IMR-90 (cell line): ENCODE measurements around the gene SRRD. TPM values are rescaled to one million over a fixed set of nuclear protein-coding genes. Genes with fewer than 3 reads are reported as not detected.

Source experiments
- ATAC-seq: fragments of 200-7000 bp; cut with Tn5 transposase; 2 replicates; pipeline ENCODE4 v1.9.1; 2020; ENCODE audit warnings: low read depth, mild to moderate bottlenecking, moderate library complexity
- BruUV-seq: library from RNA; stranded (reverse); fragments of 400-500 nt; replicated peaks from 2 replicates; lab custom pipeline; 2021; lab: Mats Ljungman, UMichigan
- CTCF ChIA-PET: fragments of 300-600 bp; formaldehyde crosslinking; extraction: SDS; loops from one replicate; lab custom pipeline; 2021; ENCODE audit warnings: antibody characterized with exemption; lab: Yijun Ruan, JAX
- POLR2A ChIA-PET: fragments of 300-600 bp; sonication (Branson Sonifier 250); formaldehyde crosslinking; loops from one replicate; lab custom pipeline; 2022; ENCODE audit warnings: antibody characterized with exemption; ENCODE audit not compliant: unreplicated experiment; lab: Charles Lee
- DNase-seq: peaks from one replicate; pipeline ENCODE4 v3.0.0; 2013
- H2AFZ ChIP-seq: replicated peaks from 2 replicates; pipeline ENCODE3; 2013; ENCODE audit warnings: low read length, mild to moderate bottlenecking; ENCODE audit not compliant: poor library complexity
- H2AK5ac ChIP-seq: 2 replicates; pipeline ENCODE4 v1.6.1; 2013; ENCODE audit warnings: low read depth, low read length, inconsistent platforms
- H2AK9ac ChIP-seq: replicated peaks from 2 replicates; pipeline ENCODE3; 2013; ENCODE audit warnings: mild to moderate bottlenecking, low read depth, low read length, moderate library complexity; ENCODE audit not compliant: poor library complexity
- H2BK120ac ChIP-seq: 2 replicates; pipeline ENCODE4 v1.6.1; 2013; ENCODE audit warnings: low read depth, low read length, inconsistent platforms
- H2BK15ac ChIP-seq: 3 replicates; pipeline ENCODE4 v1.6.1; 2013; ENCODE audit warnings: low read depth, low read length, inconsistent platforms
- H2BK20ac ChIP-seq: 2 replicates; pipeline ENCODE4 v1.6.1; 2013; ENCODE audit warnings: low read depth, mild to moderate bottlenecking, inconsistent platforms, low read length, moderate library complexity
- H2BK5ac ChIP-seq: 2 replicates; pipeline ENCODE4 v1.6.1; 2013; ENCODE audit warnings: mild to moderate bottlenecking, low read depth, low read length, inconsistent platforms; ENCODE audit not compliant: poor library complexity, severe bottlenecking
- H3K14ac ChIP-seq: replicated peaks from 2 replicates; pipeline ENCODE4 v1.6.1; 2013; ENCODE audit warnings: low read depth, low read length, inconsistent platforms
- H3K18ac ChIP-seq: 2 replicates; pipeline ENCODE4 v1.6.1; 2013; ENCODE audit warnings: low read depth, low read length, control low read depth
- H3K23ac ChIP-seq: 2 replicates; pipeline ENCODE4 v1.6.1; 2013; ENCODE audit warnings: low read depth, low read length, inconsistent platforms
- H3K27ac ChIP-seq: 2 replicates; pipeline ENCODE4 v1.5.1; 2013; ENCODE audit warnings: mild to moderate bottlenecking, control low read depth, low read length; ENCODE audit not compliant: insufficient read depth
- H3K27me3 ChIP-seq: 2 replicates; pipeline ENCODE4 v1.6.1; 2013; ENCODE audit warnings: low read length; ENCODE audit not compliant: control insufficient read depth, insufficient read depth
- H3K36me3 ChIP-seq: 2 replicates; pipeline ENCODE4 v1.6.1; 2013; ENCODE audit warnings: low read length, mixed read lengths; ENCODE audit not compliant: control insufficient read depth, insufficient read depth
- H3K4ac ChIP-seq: 2 replicates; pipeline ENCODE4 v1.6.1; 2013; ENCODE audit warnings: low read depth, low read length, inconsistent platforms
- H3K4me1 ChIP-seq: 2 replicates; pipeline ENCODE4 v1.6.1; 2013; ENCODE audit warnings: low read length, mixed read lengths; ENCODE audit not compliant: control insufficient read depth, insufficient read depth
- H3K4me2 ChIP-seq: 2 replicates; pipeline ENCODE4 v1.6.1; 2013; ENCODE audit warnings: low read depth, mild to moderate bottlenecking, control low read depth, low read length, moderate library complexity
- H3K4me3 ChIP-seq: 2 replicates; pipeline ENCODE4 v1.5.1; 2013; ENCODE audit warnings: low read depth, mild to moderate bottlenecking, control low read depth, low read length, moderate library complexity; ENCODE audit not compliant: insufficient read depth
- H3K56ac ChIP-seq: 2 replicates; pipeline ENCODE4 v1.6.1; 2013; ENCODE audit warnings: low read length, inconsistent platforms; ENCODE audit not compliant: insufficient read depth; ENCODE audit errors: extremely low read depth
- H3K79me1 ChIP-seq, 2 experiments: 2 replicates each; pipeline ENCODE4 v1.6.1; 2013; ENCODE audit warnings: low read length in 2 of 2, inconsistent platforms in 1 of 2, low read depth in 1 of 2
- H3K9ac ChIP-seq: 2 replicates; pipeline ENCODE4 v1.6.1; 2013; ENCODE audit warnings: low read depth, low read length, control low read depth
- H3K9me1 ChIP-seq: 2 replicates; pipeline ENCODE4 v1.6.1; 2013; ENCODE audit warnings: low read length, inconsistent platforms; ENCODE audit not compliant: insufficient read depth
- H3K9me3 ChIP-seq: 2 replicates; pipeline ENCODE4 v1.6.1; 2013; ENCODE audit warnings: low read length; ENCODE audit not compliant: control insufficient read depth, insufficient read depth
- H4K20me1 ChIP-seq: 2 replicates; pipeline ENCODE4 v1.6.1; 2013; ENCODE audit warnings: low read length, inconsistent platforms; ENCODE audit not compliant: insufficient read depth
- H4K5ac ChIP-seq: 2 replicates; pipeline ENCODE4 v1.6.1; 2013; ENCODE audit warnings: mild to moderate bottlenecking, low read depth, low read length, control low read depth
- H4K8ac ChIP-seq, 2 experiments: 2 replicates each; pipeline ENCODE4 v1.6.1; 2013; ENCODE audit warnings: low read depth in 2 of 2, low read length in 2 of 2, control low read depth in 1 of 2, inconsistent platforms in 1 of 2
- H4K91ac ChIP-seq: 2 replicates; pipeline ENCODE4 v1.6.1; 2013; ENCODE audit warnings: low read depth, low read length, inconsistent platforms; ENCODE audit not compliant: insufficient read depth
- BHLHE40 ChIP-seq: fragments of 150-350 bp; IDR thresholded peaks from 2 replicates; pipeline ENCODE4 v1.6.1; 2016; ENCODE audit warnings: mild to moderate bottlenecking, low read depth, low read length
- CEBPB ChIP-seq: IDR thresholded peaks from 2 replicates; pipeline ENCODE4 v1.6.1; 2012; ENCODE audit warnings: low read depth, low read length, improper control_type of control experiment
- CHD1 ChIP-seq: IDR thresholded peaks from 2 replicates; pipeline ENCODE4 v1.6.1; 2012; ENCODE audit warnings: low read depth, low read length, improper control_type of control experiment
- FOS ChIP-seq: fragments of 150-350 bp; IDR thresholded peaks from 2 replicates; pipeline ENCODE4 v1.6.1; 2016; ENCODE audit warnings: low read depth, low read length
- MAFK ChIP-seq: IDR thresholded peaks from 2 replicates; pipeline ENCODE4 v1.6.1; 2012; ENCODE audit warnings: low read depth, low read length, improper control_type of control experiment
- MAZ ChIP-seq: IDR thresholded peaks from 2 replicates; pipeline ENCODE4 v1.6.1; 2012; ENCODE audit warnings: low read depth, mild to moderate bottlenecking, low read length, improper control_type of control experiment, moderate library complexity, borderline replicate concordance
- MXI1 ChIP-seq: IDR thresholded peaks from 2 replicates; pipeline ENCODE4 v1.6.1; 2012; ENCODE audit warnings: low read depth, mild to moderate bottlenecking, low read length, moderate library complexity, borderline replicate concordance
- NFE2L2 ChIP-seq: fragments of 150-350 bp; IDR thresholded peaks from 2 replicates; pipeline ENCODE4 v1.6.1; 2016; ENCODE audit warnings: low read depth, mild to moderate bottlenecking, low read length
- POLR2A ChIP-seq: IDR thresholded peaks from 2 replicates; pipeline ENCODE4 v1.6.1; 2012; ENCODE audit warnings: mild to moderate bottlenecking, low read depth, low read length
- RAD21 ChIP-seq: IDR thresholded peaks from 2 replicates; pipeline ENCODE4 v1.6.1; 2012; ENCODE audit warnings: low read length, improper control_type of control experiment
- RCOR1 ChIP-seq: IDR thresholded peaks from 2 replicates; pipeline ENCODE4 v1.6.1; 2012; ENCODE audit warnings: mild to moderate bottlenecking, low read length, improper control_type of control experiment; ENCODE audit not compliant: insufficient replicate concordance
- RFX5 ChIP-seq: IDR thresholded peaks from 2 replicates; pipeline ENCODE4 v1.8.0; 2012; ENCODE audit warnings: low read depth, mild to moderate bottlenecking, low read length, moderate library complexity
- SMC3 ChIP-seq: fragments of 150-350 bp; IDR thresholded peaks from 2 replicates; pipeline ENCODE4 v1.6.1; 2016; ENCODE audit warnings: low read depth, mild to moderate bottlenecking, antibody characterized with exemption, low read length, moderate library complexity
- WGBS, 2 experiments: methylation state at CpG; one replicate each; pipeline versions ENCODE4 v1.1.5 to v1.1.7; 2013; ENCODE audit warnings: missing lambda C conversion rate in 2 of 2; ENCODE audit not compliant: insufficient read length in 1 of 2; ENCODE audit errors: extremely low coverage in 2 of 2; 5-methylcytosine and 5-hydroxymethylcytosine counted together
- dilution Hi-C: fragments of 300-500 bp; cut with HindIII; formaldehyde crosslinking; loops from one replicate; pipeline ENCODE4 v1.14.3; 2018; ENCODE audit warnings: low sequenced_read_pairs; ENCODE audit not compliant: unreplicated experiment
- in situ Hi-C: fragments of 300-500 bp; cut with MboI; formaldehyde crosslinking; loops from 3 replicates; pipeline ENCODE4 v1.14.3; 2019; ENCODE audit warnings: low sequenced_read_pairs, inconsistent platforms, mixed read lengths
- intact Hi-C: fragments of 100-400 bp; cut with micrococcal nuclease; formaldehyde crosslinking; loops from 2 replicates; pipeline ENCODE4 v1.10.0; 2022
- polyA plus RNA-seq, 3 experiments: library from polyadenylated mRNA; depleted of rRNA; stranded (reverse); fragments of >200 nt; gene quantifications; 2 replicates each; pipeline ENCODE4 v1.2.3, GENCODE V29; 2012; ENCODE audit warnings: low replicate concordance in 1 of 3
- total RNA-seq: library from RNA; depleted of rRNA; stranded (reverse); fragments of >200 nt; gene quantifications from 2 replicates; pipeline ENCODE4 v1.2.3, GENCODE V29; 2012
- TF ChIP-seq, protein P1 (sequence below): fragments of 150-350 bp; IDR thresholded peaks from 2 replicates; pipeline ENCODE4 v1.6.1; 2017; ENCODE audit warnings: mild to moderate bottlenecking, antibody characterized with exemption, low read length, low read depth
- TF ChIP-seq, protein P2 (sequence below): conservative IDR thresholded peaks from 2 replicates; pipeline ENCODE4 v1.5.1; 2012; ENCODE audit warnings: mild to moderate bottlenecking, low read depth, low read length, improper control_type of control experiment
- TF ChIP-seq, protein P3 (sequence below): fragments of 150-350 bp; IDR thresholded peaks from 2 replicates; pipeline ENCODE4 v1.6.1; 2016; ENCODE audit warnings: low read depth, mild to moderate bottlenecking, low read length, moderate library complexity, borderline replicate concordance

The SRRD gene
- total and polyA plus RNA-seq, 2 of the 4 experiments (the other 2 are of a cell fraction): 18.3 to 24.0 TPM

DNA sequence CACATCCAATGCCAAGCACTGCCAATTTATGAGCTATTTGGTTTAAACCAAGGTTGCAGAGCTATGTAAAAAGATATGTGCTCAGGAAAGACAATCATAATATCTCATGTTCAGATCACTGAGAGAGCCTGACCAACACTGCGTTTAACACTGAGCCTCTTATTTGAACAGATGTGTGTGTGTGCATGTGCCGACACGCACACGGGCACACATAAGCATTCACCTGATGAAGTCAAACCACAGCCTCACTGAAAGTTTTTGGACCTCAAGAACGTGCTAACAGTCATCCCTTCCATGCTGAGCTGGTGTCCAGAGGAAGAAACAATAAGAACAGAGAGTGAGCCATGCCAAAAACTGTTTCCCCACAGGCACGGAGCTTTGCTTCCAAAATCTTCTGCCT, 23.5 kb upstream of the SRRD start:
- no peak overlapping the region for H3K14ac ChIP-seq
- intact Hi-C loops (loop anchor here (1.0 kb wide), 1 partner anchor 41 kb away; no protein-coding TSS in a partner anchor), in situ Hi-C loops (loop anchor here (5.0 kb wide), 1 partner anchor 58 kb away; no protein-coding TSS in a partner anchor), dilution Hi-C loops (no loop called here)
- no peak overlapping the region for H2AK9ac ChIP-seq
- H3K18ac ChIP-seq: no peak overlapping the region
- no peak overlapping the region for H2BK15ac ChIP-seq
- no peak overlapping the region for H3K4me2 ChIP-seq
- DNase-seq (no peak), ATAC-seq (no peak)
- H3K9me1 ChIP-seq: no peaks in the 10 kb centered on the region; the same call in 1 of the 2 replicates
- H2AFZ ChIP-seq: no peak overlapping the region
- H3K56ac ChIP-seq: no peak overlapping the region
- H2BK120ac ChIP-seq: no peak overlapping the region
- peaks cover 3 to 15% of the 10 kb centered on the region in 2 experiments; a peak in 3 of 4 replicates for H3K79me1 ChIP-seq
- POLR2A ChIA-PET: no interaction called here
- H3K4me3 ChIP-seq: no peak overlapping the region
- no peak overlapping the region for H2BK20ac ChIP-seq
- WGBS, 2 experiments: 100% methylated on average over 3 of the region's 6 CpGs; no CpG with 5 or more reads in 1 of the 2 experiments
- no peak overlapping the region for H2AK5ac ChIP-seq
- H3K36me3 ChIP-seq: peaks cover 48% of the 10 kb centered on the region
- CTCF ChIA-PET: interaction anchor here (0.7 to 2.8 kb wide), 4 partner anchors 14 to 96 kb away, joined by 3 to 14 read pairs (median 3); no protein-coding TSS in a partner anchor
- no peak overlapping the region for H2BK5ac ChIP-seq
- no peak overlapping the region for H3K9ac ChIP-seq
- H3K9me3 ChIP-seq: no peaks in the 10 kb centered on the region
- H3K23ac ChIP-seq: no peak overlapping the region
- no TSS peak for BruUV-seq
- no peak overlapping the region for H4K8ac ChIP-seq
- no peaks in the 10 kb centered on the region for H3K4me1 ChIP-seq
- 0 out of 2 replicates have a peak, but pooled peaks cover 6% of the 10 kb centered on the region for H4K20me1 ChIP-seq
- no peak overlapping the region for H4K5ac ChIP-seq
- no peak overlapping the region for H3K4ac ChIP-seq
- no peaks in the 10 kb centered on the region for H3K27me3 ChIP-seq
- TF ChIP-seq MXI1: no peak
- no peak for TF ChIP-seq NFE2L2
- TF ChIP-seq POLR2A: no peak
- TF ChIP-seq CHD1: no peak
- no peak for TF ChIP-seq RFX5
- TF ChIP-seq BHLHE40: no peak
- no peak for TF ChIP-seq CEBPB
- TF ChIP-seq, protein P1, sequence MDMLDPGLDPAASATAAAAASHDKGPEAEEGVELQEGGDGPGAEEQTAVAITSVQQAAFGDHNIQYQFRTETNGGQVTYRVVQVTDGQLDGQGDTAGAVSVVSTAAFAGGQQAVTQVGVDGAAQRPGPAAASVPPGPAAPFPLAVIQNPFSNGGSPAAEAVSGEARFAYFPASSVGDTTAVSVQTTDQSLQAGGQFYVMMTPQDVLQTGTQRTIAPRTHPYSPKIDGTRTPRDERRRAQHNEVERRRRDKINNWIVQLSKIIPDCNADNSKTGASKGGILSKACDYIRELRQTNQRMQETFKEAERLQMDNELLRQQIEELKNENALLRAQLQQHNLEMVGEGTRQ: no peak
- TF ChIP-seq RCOR1: no peak
- TF ChIP-seq MAFK: no peak
- TF ChIP-seq FOS: no peak
- TF ChIP-seq, protein P2, sequence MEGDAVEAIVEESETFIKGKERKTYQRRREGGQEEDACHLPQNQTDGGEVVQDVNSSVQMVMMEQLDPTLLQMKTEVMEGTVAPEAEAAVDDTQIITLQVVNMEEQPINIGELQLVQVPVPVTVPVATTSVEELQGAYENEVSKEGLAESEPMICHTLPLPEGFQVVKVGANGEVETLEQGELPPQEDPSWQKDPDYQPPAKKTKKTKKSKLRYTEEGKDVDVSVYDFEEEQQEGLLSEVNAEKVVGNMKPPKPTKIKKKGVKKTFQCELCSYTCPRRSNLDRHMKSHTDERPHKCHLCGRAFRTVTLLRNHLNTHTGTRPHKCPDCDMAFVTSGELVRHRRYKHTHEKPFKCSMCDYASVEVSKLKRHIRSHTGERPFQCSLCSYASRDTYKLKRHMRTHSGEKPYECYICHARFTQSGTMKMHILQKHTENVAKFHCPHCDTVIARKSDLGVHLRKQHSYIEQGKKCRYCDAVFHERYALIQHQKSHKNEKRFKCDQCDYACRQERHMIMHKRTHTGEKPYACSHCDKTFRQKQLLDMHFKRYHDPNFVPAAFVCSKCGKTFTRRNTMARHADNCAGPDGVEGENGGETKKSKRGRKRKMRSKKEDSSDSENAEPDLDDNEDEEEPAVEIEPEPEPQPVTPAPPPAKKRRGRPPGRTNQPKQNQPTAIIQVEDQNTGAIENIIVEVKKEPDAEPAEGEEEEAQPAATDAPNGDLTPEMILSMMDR: no peak
- no peak for TF ChIP-seq MAZ
- TF ChIP-seq RAD21: no peak
- TF ChIP-seq SMC3: no peak
- TF ChIP-seq, protein P3, sequence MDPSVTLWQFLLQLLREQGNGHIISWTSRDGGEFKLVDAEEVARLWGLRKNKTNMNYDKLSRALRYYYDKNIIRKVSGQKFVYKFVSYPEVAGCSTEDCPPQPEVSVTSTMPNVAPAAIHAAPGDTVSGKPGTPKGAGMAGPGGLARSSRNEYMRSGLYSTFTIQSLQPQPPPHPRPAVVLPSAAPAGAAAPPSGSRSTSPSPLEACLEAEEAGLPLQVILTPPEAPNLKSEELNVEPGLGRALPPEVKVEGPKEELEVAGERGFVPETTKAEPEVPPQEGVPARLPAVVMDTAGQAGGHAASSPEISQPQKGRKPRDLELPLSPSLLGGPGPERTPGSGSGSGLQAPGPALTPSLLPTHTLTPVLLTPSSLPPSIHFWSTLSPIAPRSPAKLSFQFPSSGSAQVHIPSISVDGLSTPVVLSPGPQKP: no peak
- no peak overlapping the region for H3K27ac ChIP-seq
- no peak overlapping the region for H4K91ac ChIP-seq
